ENCODE data around the gene GJB2.

The GJB2 gene

GRCh38 chr13:20177049-20177831 lies 15.5 kb downstream of the GJB2 start:
- no peak for TF ChIP-seq CTCF (IDR thresholded peaks at IDR 0.05; ENCODE audit: low read depth, low read length, missing control alignments)
- peak overlapping the region; percentile 6 for H3K4me3 ChIP-seq (ENCODE audit: low read depth, low read length)
- in situ Hi-C loops (cut with HindIII; ENCODE audit: low sequenced_read_pairs), result loop anchor here (25.0 kb wide), 2 partner anchors 535 to 660 kb away; partner anchors contain the start of gene IL17D
- no peak for DNase-seq (ENCODE audit: low read depth)

GRCh38 chr13:20175907-20176652 lies 16.7 kb downstream of the GJB2 start:
- no peak overlapping the region for H3K4me3 ChIP-seq (ENCODE audit: low read depth, low read length)
- no peak for TF ChIP-seq CTCF (IDR thresholded peaks at IDR 0.05; ENCODE audit: low read depth, low read length, missing control alignments)
- in situ Hi-C loops (cut with HindIII; ENCODE audit: low sequenced_read_pairs), result loop anchor here (25.0 kb wide), 2 partner anchors 536 to 661 kb away; partner anchors contain the start of gene IL17D
- DNase-seq (ENCODE audit: low read depth), result no peak

DNA sequence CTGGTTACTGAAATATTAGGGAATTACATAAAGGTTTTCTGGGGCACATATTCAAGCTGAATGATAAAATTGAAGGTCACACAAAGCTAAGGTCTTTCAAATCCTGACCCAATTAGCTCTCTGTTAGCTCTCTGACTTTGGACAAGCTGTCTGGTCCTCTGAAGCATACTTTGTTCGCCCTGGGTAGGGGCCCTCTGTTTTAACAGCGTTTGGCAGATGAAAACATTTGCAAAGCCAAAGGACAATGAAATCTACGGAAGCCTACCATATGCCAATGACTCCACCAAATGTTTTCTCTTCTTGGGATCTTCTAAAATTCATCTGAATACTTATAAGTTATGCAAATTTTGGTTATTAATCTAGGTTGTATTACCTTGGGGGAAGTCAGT lies 17.3 kb downstream of the GJB2 start:
- DNase-seq (ENCODE audit: low read depth), result no peak
- in situ Hi-C loops (cut with HindIII; ENCODE audit: low sequenced_read_pairs), result loop anchor here (25.0 kb wide), 2 partner anchors 537 to 662 kb away; partner anchors contain the start of gene IL17D
- no peak for TF ChIP-seq CTCF (IDR thresholded peaks at IDR 0.05; ENCODE audit: low read depth, low read length, missing control alignments)
- no peak overlapping the region for H3K4me3 ChIP-seq (ENCODE audit: low read depth, low read length)

- in situ Hi-C loops (cut with HindIII; ENCODE audit: low sequenced_read_pairs), result loop anchor here (25.0 kb wide), 2 partner anchors 537 to 662 kb away; partner anchors contain the start of gene IL17D
- TF ChIP-seq CTCF (IDR thresholded peaks at IDR 0.05; ENCODE audit: low read depth, low read length, missing control alignments), result no peak
- peak; percentile 68 for DNase-seq (ENCODE audit: low read depth)
- no peak overlapping the region for H3K4me3 ChIP-seq (ENCODE audit: low read depth, low read length)
Measured at GRCh38 chr13:20174656-20175405, 17.9 kb downstream of the GJB2 start.

GRCh38 chr13:20173116-20173746 lies 19.5 kb downstream of the GJB2 start:
- DNase-seq (ENCODE audit: low read depth), result no peak
- no peak overlapping the region for H3K4me3 ChIP-seq (ENCODE audit: low read depth, low read length)
- TF ChIP-seq CTCF (IDR thresholded peaks at IDR 0.05; ENCODE audit: low read depth, low read length, missing control alignments), result no peak
- in situ Hi-C loops (cut with HindIII; ENCODE audit: low sequenced_read_pairs), result no loop called here

- no peak overlapping the region for H3K4me3 ChIP-seq (ENCODE audit: low read depth, low read length)
- TF ChIP-seq CTCF (IDR thresholded peaks at IDR 0.05; ENCODE audit: low read depth, low read length, missing control alignments), result no peak
- in situ Hi-C loops (cut with HindIII; ENCODE audit: low sequenced_read_pairs), result no loop called here
- peak; percentile 13 for DNase-seq (ENCODE audit: low read depth)
Measured at GRCh38 chr13:20171364-20171763, 21.4 kb downstream of the GJB2 start.
